SH-SY5Y (cell line): ENCODE data around the gene VSTM2L.

ENCODE experiments used
- GATA2 ChIP-seq: IDR thresholded peaks from 2 replicates; pipeline ENCODE4 v1.6.1; 2011; ENCODE audit warnings: mild to moderate bottlenecking, low read depth, low read length
- GATA3 ChIP-seq: IDR thresholded peaks from 2 replicates; pipeline ENCODE4 v1.6.1; 2011; ENCODE audit warnings: low read depth, mild to moderate bottlenecking, low read length, moderate library complexity

DNA sequence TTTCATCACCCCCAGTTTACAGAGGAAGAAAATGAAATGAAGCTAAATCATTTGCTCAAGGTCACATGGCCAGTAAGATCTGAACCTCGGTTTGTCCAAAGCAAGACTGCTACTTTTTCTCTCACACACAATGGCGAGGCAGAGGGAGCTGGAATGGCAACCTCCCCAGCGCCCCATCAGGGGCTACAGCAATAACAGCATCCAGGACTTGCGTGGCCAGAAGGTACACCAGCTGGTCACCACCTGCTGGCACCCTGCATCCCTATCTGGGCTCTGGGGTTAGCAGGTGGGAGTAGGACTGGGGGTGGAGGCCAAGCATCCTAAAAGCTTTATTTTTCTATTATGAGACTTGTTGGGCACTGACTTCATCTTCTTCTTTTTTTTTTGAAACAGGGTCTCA is 89.0 kb downstream of the VSTM2L start:
- no peak for TF ChIP-seq GATA2
- TF ChIP-seq GATA3 = no peak
